NCI-H2029 (cell line): ENCODE results near the gene KARS1.

Experiments used
- DNase-seq: peaks from one replicate; lab custom pipeline; 2025; lab: John Stamatoyannopoulos, UW

The KARS1 gene

GRCh38 chr16:75579281-75579834 is 68.1 kb downstream of the KARS1 start:
- no peak for DNase-seq

GRCh38 chr16:75578725-75579124 is 68.7 kb downstream of the KARS1 start:
- DNase-seq, result no peak

- DNase-seq, result no peak
Measured at GRCh38 chr16:75578212-75578611, 69.3 kb downstream of the KARS1 start.
